Loucy (cell line): ENCODE data around the gene TRMU.

Experiments used
- H2AFZ ChIP-seq: fragments of 200-600 bp; sonication (generic); 2 replicates; pipeline ENCODE4 v1.6.0; 2016; ENCODE audit warnings: antibody characterized with exemption, mild to moderate bottlenecking, low read length, moderate library complexity
- H3F3A ChIP-seq: fragments of 200-600 bp; 2 replicates; pipeline ENCODE4 v1.6.0; 2016; ENCODE audit warnings: antibody characterized with exemption, low read depth, mild to moderate bottlenecking
- H3K27me3 ChIP-seq: fragments of 200-600 bp; sonication (generic); 2 replicates; pipeline ENCODE4 v1.6.1; 2014; ENCODE audit warnings: low read length, mild to moderate bottlenecking; ENCODE audit not compliant: insufficient read depth, poor library complexity, severe bottlenecking
- H3K36me3 ChIP-seq: fragments of 200-600 bp; sonication (generic); 2 replicates; pipeline ENCODE4 v1.6.1; 2016; ENCODE audit warnings: low read length; ENCODE audit not compliant: insufficient read depth
- H3K4me1 ChIP-seq: fragments of 200-600 bp; sonication (generic); 2 replicates; pipeline ENCODE4 v1.5.1; 2014; ENCODE audit warnings: low read length, mild to moderate bottlenecking; ENCODE audit not compliant: insufficient read depth, poor library complexity, severe bottlenecking
- H3K4me2 ChIP-seq: fragments of 200-600 bp; sonication (generic); 2 replicates; pipeline ENCODE4 v1.6.0; 2014; ENCODE audit warnings: antibody characterized with exemption, low read length, low read depth, mild to moderate bottlenecking; ENCODE audit not compliant: poor library complexity, severe bottlenecking
- H3K4me3 ChIP-seq: fragments of 200-600 bp; sonication (generic); 2 replicates; pipeline ENCODE4 v1.5.1; 2014; ENCODE audit warnings: low read length, mild to moderate bottlenecking, mixed read lengths; ENCODE audit not compliant: poor library complexity, severe bottlenecking
- H3K79me2 ChIP-seq: fragments of 200-600 bp; sonication (generic); 2 replicates; pipeline ENCODE4 v1.6.1; 2014; ENCODE audit warnings: low read length; ENCODE audit not compliant: insufficient read depth
- H3K9ac ChIP-seq: fragments of 200-600 bp; sonication (generic); 2 replicates; pipeline ENCODE4 v1.6.0; 2014; ENCODE audit warnings: mild to moderate bottlenecking, low read depth, low read length, moderate library complexity; ENCODE audit not compliant: poor library complexity, severe bottlenecking
- H3K9me2 ChIP-seq: fragments of 200-600 bp; sonication (generic); replicated peaks from 2 replicates; pipeline ENCODE4 v1.6.1; 2016; ENCODE audit warnings: low read depth, low read length, mixed read lengths
- H3K9me3 ChIP-seq: fragments of 200-600 bp; sonication (generic); 2 replicates; pipeline ENCODE4 v1.6.1; 2014; ENCODE audit warnings: mild to moderate bottlenecking, antibody characterized with exemption, low read length, low read depth; ENCODE audit not compliant: insufficient read depth
- H4K20me1 ChIP-seq: fragments of 200-600 bp; sonication (generic); 2 replicates; pipeline ENCODE4 v1.6.0; 2014; ENCODE audit warnings: antibody characterized with exemption, low read length, mild to moderate bottlenecking; ENCODE audit not compliant: insufficient read depth, poor library complexity, severe bottlenecking
- CTCF ChIP-seq: fragments of 200-600 bp; sonication (generic); conservative IDR thresholded peaks from 2 replicates; pipeline ENCODE4 v1.5.1; 2014; ENCODE audit warnings: mild to moderate bottlenecking, antibody characterized with exemption, low read length
- EZH2phosphoT487 ChIP-seq: fragments of 200-600 bp; IDR thresholded peaks from 2 replicates; pipeline ENCODE4 v1.6.1; 2018; ENCODE audit warnings: antibody characterized with exemption, mild to moderate bottlenecking, moderate library complexity, borderline replicate concordance

The TRMU gene

GRCh38 chr22:46295277-46295971 lies 40.1 kb upstream of the TRMU start:
- no peaks in the 10 kb centered on the region for H3K27me3 ChIP-seq
- H3K79me2 ChIP-seq, result peaks cover 55% of the 10 kb centered on the region
- no peaks in the 10 kb centered on the region for H4K20me1 ChIP-seq
- H3K36me3 ChIP-seq, result peaks cover 17% of the 10 kb centered on the region; the same call in 1 of the 2 replicates
- H3K9me3 ChIP-seq, result no peaks in the 10 kb centered on the region
- H3K4me2 ChIP-seq, result peak overlapping the region; percentile 91
- H3F3A ChIP-seq, result no peaks in the 10 kb centered on the region
- peak overlapping the region; percentile 79 for H3K4me3 ChIP-seq
- no peak overlapping the region for H2AFZ ChIP-seq
- H3K9me2 ChIP-seq, result no peaks in the 10 kb centered on the region
- peak overlapping the region; percentile 94 for H3K9ac ChIP-seq
- peaks cover 48% of the 10 kb centered on the region for H3K4me1 ChIP-seq
- TF ChIP-seq EZH2phosphoT487 (no peak), CTCF (no peak)

- Histone ChIP-seq H3K79me2 (peaks cover 66% of the 10 kb centered on the region), H3K27me3 (no peaks in the 10 kb centered on the region), H4K20me1 (no peaks in the 10 kb centered on the region), H3K36me3 (peaks cover 17% of the 10 kb centered on the region; the same call in 1 of the 2 replicates), H3F3A (no peaks in the 10 kb centered on the region), H3K9me2 (no peaks in the 10 kb centered on the region), H2AFZ (peak within 1 kb of the TSS; percentile 25), H3K9ac (peak within 1 kb of the TSS; percentile 94), H3K9me3 (no peaks in the 10 kb centered on the region), H3K4me3 (peak within 1 kb of the TSS; percentile 79), H3K4me2 (peak within 1 kb of the TSS; percentile 91), H3K4me1 (peaks cover 51% of the 10 kb centered on the region)
- TF ChIP-seq EZH2phosphoT487, result no peak
- TF ChIP-seq CTCF, result peak; percentile 42
Measured at GRCh38 chr22:46296257-46297150, 39.0 kb upstream of the TRMU start, which contains the start of gene GTSE1. Gene GTSE1 (plus strand): TSS chr22:46296870. CDS start chr22:46297401, 531 bp downstream.

- Histone ChIP-seq H3K27me3 (no peaks in the 10 kb centered on the region), H2AFZ (no peak overlapping the region; the same call in 1 of the 2 replicates), H3K9me3 (no peaks in the 10 kb centered on the region), H3K9ac (peak overlapping the region; percentile 94), H3K4me2 (peak overlapping the region; percentile 77), H3K79me2 (peaks cover 73% of the 10 kb centered on the region), H3K4me1 (peaks cover 52% of the 10 kb centered on the region), H3K4me3 (peak overlapping the region; percentile 79), H3F3A (no peaks in the 10 kb centered on the region), H3K36me3 (peaks cover 14% of the 10 kb centered on the region; the same call in 1 of the 2 replicates), H4K20me1 (peaks cover 2% of the 10 kb centered on the region), H3K9me2 (no peaks in the 10 kb centered on the region)
- no peak for TF ChIP-seq CTCF
- TF ChIP-seq EZH2phosphoT487, result no peak
Measured at GRCh38 chr22:46297151-46297812, 38.2 kb upstream of the TRMU start.
